Testis (tissue), 3 donors: ENCODE measurements around the gene JAM2. TPM values are rescaled to one million over a fixed set of nuclear protein-coding genes. Genes with fewer than 3 reads are reported as not detected.

Experiments
- DNase-seq: peaks from one replicate; pipeline ENCODE4 v3.0.0-alpha.2; 2019
- H3K27ac ChIP-seq, 2 donors: fragments of 200-600 bp; sonication (generic); one replicate each; pipeline ENCODE4 v1.5.1; 2019
- H3K27me3 ChIP-seq: fragments of 200-600 bp; sonication (generic); one replicate; pipeline ENCODE4 v1.5.1; 2019
- H3K36me3 ChIP-seq: fragments of 200-600 bp; sonication (generic); one replicate; pipeline ENCODE4 v1.5.1; 2017; ENCODE audit warnings: low read depth; ENCODE audit errors: missing control alignments
- H3K4me1 ChIP-seq: fragments of 200-600 bp; sonication (generic); one replicate; pipeline ENCODE4 v1.5.1; 2019
- H3K4me3 ChIP-seq, 2 donors: fragments of 200-600 bp; sonication (generic); one replicate each; pipeline ENCODE4 v1.5.1; 2017 to 2019
- H3K9me3 ChIP-seq: fragments of 200-600 bp; sonication (generic); one replicate; pipeline ENCODE4 v1.5.1; 2017
- POLR2A ChIP-seq: fragments of 450-650 bp; IDR thresholded peaks from one replicate; pipeline ENCODE4 v1.6.1; 2017; ENCODE audit warnings: antibody characterized with exemption, mild to moderate bottlenecking, moderate library complexity
- WGBS, 2 donors: methylation state at CpG; one replicate each; pipeline ENCODE4 v1.1.5; 2018; 5-methylcytosine and 5-hydroxymethylcytosine counted together
- intact Hi-C: fragments of 100-400 bp; cut with DNase I; formaldehyde crosslinking; loops from one replicate; pipeline ENCODE4 v1.15.1; 2023; ENCODE audit warnings: low total_unique reads
- polyA plus RNA-seq: library from polyadenylated mRNA; stranded (reverse); fragments of 350-450 nt; fragmentation: Illumina TruSeq; extraction: RNeasy Lipid Tissue Mini Kit (QIAGEN cat#74804); gene quantifications from one replicate; pipeline ENCODE4 v1.2.3, GENCODE V29; 2014; ENCODE audit warnings: low read depth, low replicate concordance; ENCODE audit not compliant: insufficient read depth
- total RNA-seq, 2 donors: library from RNA; depleted of rRNA; stranded (reverse); fragments of >200 nt; gene quantifications; one replicate each; pipeline ENCODE4 v1.2.3, GENCODE V29; 2016
- TF ChIP-seq, protein P1 (sequence below), 3 experiments: fragments of 450-650 bp in 2 of 3; fragments of 200-600 bp in 1 of 3; sonication (generic) in 1 of 3; IDR thresholded peaks; one replicate each; pipeline ENCODE4 v1.5.1; 2016 to 2019; ENCODE audit warnings: antibody characterized with exemption in 3 of 3, mild to moderate bottlenecking in 2 of 3, moderate library complexity in 1 of 3

JAM2 gene
- total and polyA plus RNA-seq, 3 donors from 2014 or later: 76.2 to 93.5 (median 91.1) TPM

DNA sequence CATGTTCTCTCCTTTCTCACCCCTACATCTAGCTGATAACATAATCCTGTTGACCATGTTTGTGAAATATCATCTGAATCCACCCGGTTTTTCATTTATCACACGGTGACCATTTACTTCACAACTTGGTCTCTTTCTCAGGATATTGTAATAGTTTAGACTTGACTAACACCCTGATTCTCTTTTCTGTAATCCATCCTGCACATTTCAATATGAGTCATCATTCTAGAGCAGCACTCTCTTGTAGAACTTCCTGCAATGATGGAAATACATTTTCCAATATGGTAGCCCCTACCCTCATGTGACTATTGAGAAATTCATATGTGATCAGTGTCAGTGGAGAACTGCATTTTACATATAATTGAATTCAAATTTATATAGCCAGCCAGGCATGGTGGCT is 2.3 kb upstream of the JAM2 start:
- Histone ChIP-seq H3K4me1 (peaks cover 4% of the 10 kb centered on the region), H3K4me3 (no peak overlapping the region), H3K36me3 (no peaks in the 10 kb centered on the region), H3K27ac (no peak overlapping the region), H3K27me3 (no peaks in the 10 kb centered on the region), H3K9me3 (no peaks in the 10 kb centered on the region)
- DNase-seq: no peak
- TF ChIP-seq, protein P1, sequence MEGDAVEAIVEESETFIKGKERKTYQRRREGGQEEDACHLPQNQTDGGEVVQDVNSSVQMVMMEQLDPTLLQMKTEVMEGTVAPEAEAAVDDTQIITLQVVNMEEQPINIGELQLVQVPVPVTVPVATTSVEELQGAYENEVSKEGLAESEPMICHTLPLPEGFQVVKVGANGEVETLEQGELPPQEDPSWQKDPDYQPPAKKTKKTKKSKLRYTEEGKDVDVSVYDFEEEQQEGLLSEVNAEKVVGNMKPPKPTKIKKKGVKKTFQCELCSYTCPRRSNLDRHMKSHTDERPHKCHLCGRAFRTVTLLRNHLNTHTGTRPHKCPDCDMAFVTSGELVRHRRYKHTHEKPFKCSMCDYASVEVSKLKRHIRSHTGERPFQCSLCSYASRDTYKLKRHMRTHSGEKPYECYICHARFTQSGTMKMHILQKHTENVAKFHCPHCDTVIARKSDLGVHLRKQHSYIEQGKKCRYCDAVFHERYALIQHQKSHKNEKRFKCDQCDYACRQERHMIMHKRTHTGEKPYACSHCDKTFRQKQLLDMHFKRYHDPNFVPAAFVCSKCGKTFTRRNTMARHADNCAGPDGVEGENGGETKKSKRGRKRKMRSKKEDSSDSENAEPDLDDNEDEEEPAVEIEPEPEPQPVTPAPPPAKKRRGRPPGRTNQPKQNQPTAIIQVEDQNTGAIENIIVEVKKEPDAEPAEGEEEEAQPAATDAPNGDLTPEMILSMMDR (IDR thresholded peaks at IDR 0.05): no peak
- TF ChIP-seq POLR2A: no peak
- intact Hi-C loops: no loop called here
- 88% methylated on average over 2 of the region's 2 CpGs for WGBS, 2 donors

DNA sequence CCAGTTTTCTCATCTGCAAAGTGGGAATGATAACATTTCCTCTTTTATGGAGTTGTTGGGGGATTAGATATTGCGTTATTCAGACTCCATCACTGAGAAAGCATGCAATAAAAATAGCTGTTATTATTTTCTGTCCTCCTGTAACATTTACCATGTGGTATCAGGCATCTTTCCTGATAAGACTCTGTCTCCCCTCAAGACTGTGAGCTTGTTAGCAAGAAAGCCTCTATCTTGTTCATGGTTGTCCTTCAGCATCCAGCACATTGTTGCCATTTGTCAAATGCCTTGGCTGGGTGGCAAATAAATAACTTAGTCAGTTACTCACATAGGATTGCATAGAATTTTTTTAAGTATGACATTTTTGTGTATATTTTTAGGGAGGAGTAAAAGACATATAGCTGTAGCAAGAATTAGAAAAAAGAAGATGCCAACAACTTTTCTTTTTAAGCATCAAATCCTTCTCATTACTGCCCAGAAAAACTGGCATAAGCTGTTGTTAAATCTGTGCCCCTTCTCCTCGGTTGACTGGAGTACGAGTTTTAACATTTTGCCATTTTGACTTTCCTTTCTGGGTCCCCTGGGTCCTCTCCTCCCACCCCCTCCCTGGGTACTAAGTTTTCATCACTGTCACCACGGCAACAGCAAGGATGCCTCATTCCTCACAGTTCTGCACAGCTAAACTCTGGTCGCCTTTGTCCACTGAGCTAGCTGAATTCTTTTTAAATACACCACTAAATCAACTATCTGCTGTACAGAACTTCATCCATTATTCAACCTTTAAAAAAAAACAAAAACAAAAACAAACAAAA is 1.0 kb upstream of the JAM2 start:
- DNase-seq: peak; percentile 57
- H3K27me3 ChIP-seq: no peaks in the 10 kb centered on the region
- 25 to 31% methylated on average over 5 of the region's 5 CpGs for WGBS, 2 donors
- peaks cover 4% of the 10 kb centered on the region for H3K4me1 ChIP-seq
- peak overlapping the region; percentile 84 to 94 for H3K27ac ChIP-seq
- H3K9me3 ChIP-seq: no peaks in the 10 kb centered on the region
- intact Hi-C loops: no loop called here
- no peak overlapping the region for H3K4me3 ChIP-seq
- no peaks in the 10 kb centered on the region for H3K36me3 ChIP-seq
- TF ChIP-seq, protein P1 (IDR thresholded peaks at IDR 0.05): no peak
- no peak for TF ChIP-seq POLR2A

DNA sequence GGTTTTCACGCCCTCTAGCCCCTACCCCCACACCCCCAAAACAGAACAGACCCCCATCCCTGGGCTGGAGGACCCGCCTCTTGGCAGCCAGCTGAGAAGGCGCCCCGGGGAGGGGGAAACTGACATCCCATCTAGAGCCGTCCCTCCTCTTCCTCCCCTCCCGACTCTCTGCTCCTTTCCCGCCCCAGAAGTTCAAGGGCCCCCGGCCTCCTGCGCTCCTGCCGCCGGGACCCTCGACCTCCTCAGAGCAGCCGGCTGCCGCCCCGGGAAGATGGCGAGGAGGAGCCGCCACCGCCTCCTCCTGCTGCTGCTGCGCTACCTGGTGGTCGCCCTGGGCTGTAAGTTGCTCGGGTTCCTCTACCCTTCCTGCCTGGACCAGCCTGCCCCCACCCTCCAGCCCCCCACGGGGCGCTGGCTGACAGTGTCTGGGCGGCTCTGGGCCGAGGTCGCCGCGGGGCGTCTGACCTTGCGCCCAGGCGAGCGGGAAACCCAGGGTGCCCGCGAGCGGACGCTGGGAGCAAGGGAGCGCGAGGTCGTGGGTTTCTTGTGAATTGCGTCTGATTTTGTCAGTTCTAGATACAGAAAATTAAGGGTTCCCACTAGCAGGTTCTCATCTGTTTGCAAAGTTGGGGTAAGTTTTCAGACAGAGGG is 618 bp downstream of the JAM2 start:
- Histone ChIP-seq H3K27ac (peak overlapping the region; percentile 84 to 94), H3K4me1 (peaks cover 4% of the 10 kb centered on the region), H3K27me3 (no peaks in the 10 kb centered on the region), H3K36me3 (no peaks in the 10 kb centered on the region), H3K4me3 (peak overlapping the region; percentile 58 to 88), H3K9me3 (no peaks in the 10 kb centered on the region)
- 0 to 1% methylated on average over 2 to 25 of the region's 40 CpGs for WGBS, 2 donors
- TF ChIP-seq POLR2A: no peak
- TF ChIP-seq, protein P1 (IDR thresholded peaks at IDR 0.05): peak in 1 of 3 experiments; percentile 17
- intact Hi-C loops: no loop called here
- peak; percentile 52 for DNase-seq

DNA sequence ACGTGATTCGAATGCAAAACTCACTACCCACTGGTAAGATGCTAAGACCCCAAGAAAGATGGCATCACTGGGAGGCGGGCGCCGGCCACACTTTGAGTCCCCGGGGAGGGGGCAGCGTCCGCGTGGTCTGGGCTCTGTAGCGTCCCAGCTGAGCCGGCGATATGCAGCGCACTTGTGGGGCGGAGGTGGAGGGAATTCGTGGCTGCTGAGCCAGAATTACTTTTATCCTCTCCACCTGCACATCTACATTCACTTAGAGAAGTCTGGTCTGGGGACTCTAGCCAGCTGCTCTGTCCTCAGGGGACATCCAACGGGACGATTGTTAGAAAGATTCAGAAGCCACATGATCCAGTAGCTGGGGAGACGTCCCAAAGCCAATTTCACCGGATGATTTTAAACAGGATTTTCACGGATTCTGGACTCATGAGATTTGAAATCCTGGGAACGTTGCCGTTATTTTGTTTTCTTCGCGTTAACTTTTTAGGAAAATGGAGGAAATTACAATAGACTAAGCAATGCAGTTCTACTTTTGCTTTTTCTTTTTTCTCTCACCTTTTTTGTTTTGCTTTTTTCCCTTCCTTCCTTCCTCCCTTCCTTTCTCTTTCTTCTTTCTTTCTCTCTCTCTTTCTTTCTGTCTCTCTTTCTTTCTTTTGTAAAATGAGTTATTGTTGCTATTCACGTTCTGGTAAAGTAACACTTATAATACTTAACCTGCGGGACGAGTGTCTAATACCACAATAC is 1.3 kb downstream of the JAM2 start:
- no peaks in the 10 kb centered on the region for H3K27me3 ChIP-seq
- TF ChIP-seq POLR2A: no peak
- TF ChIP-seq, protein P1 (IDR thresholded peaks at IDR 0.05): no peak
- peaks cover 4% of the 10 kb centered on the region for H3K4me1 ChIP-seq
- H3K4me3 ChIP-seq: peak overlapping the region; percentile 58 to 88
- peak; percentile 60 for DNase-seq
- H3K9me3 ChIP-seq: no peaks in the 10 kb centered on the region
- intact Hi-C loops: no loop called here
- H3K36me3 ChIP-seq: no peaks in the 10 kb centered on the region
- peak overlapping the region; percentile 84 to 94 for H3K27ac ChIP-seq
- WGBS, 2 donors: 4 to 5% methylated on average over 22 to 27 of the region's 27 CpGs
